Peyer's patch (tissue), 4 donors: ENCODE measurements around the gene TSPYL1. TPM values are rescaled to one million over a fixed set of nuclear protein-coding genes. Genes with fewer than 3 reads are reported as not detected.

Experiments used
- DNase-seq, 3 donors: peaks; one replicate each; pipeline ENCODE4 v3.0.0-alpha.2; 2017 to 2019
- H3K27ac ChIP-seq, 4 donors: fragments of 200-600 bp; sonication (generic); one replicate each; pipeline ENCODE4 v1.5.1; 2016 to 2019
- H3K27me3 ChIP-seq, 2 donors: fragments of 200-600 bp; sonication (generic); one replicate each; pipeline ENCODE4 v1.5.1; 2019
- H3K36me3 ChIP-seq, 3 donors: fragments of 200-600 bp; sonication (generic); one replicate each; pipeline ENCODE4 v1.5.1; 2016 to 2019
- H3K4me1 ChIP-seq, 4 donors: fragments of 200-600 bp; sonication (generic); one replicate each; pipeline ENCODE4 v1.5.1; 2016 to 2019
- H3K4me3 ChIP-seq, 4 donors: fragments of 200-600 bp; sonication (generic); 1 replicate in 3 of 4; 2 replicates in 1 of 4; pipeline ENCODE4 v1.5.1; 2016 to 2019; ENCODE audit warnings: mild to moderate bottlenecking in 1 of 4
- H3K9me3 ChIP-seq, 4 donors: fragments of 200-600 bp; sonication (generic); one replicate each; pipeline ENCODE4 v1.5.1; 2016 to 2019; ENCODE audit warnings: mild to moderate bottlenecking in 1 of 4
- CTCF ChIP-seq, 6 experiments: fragments of 450-650 bp in 4 of 6; fragments of 200-600 bp in 2 of 6; sonication (generic) in 1 of 6; IDR thresholded peaks; one replicate each; pipeline ENCODE4 v1.5.1; 2017 to 2019; ENCODE audit warnings: antibody characterized with exemption in 6 of 6, mild to moderate bottlenecking in 3 of 6, moderate library complexity in 1 of 6
- POLR2A ChIP-seq, 2 donors: fragments of 450-650 bp; IDR thresholded peaks; one replicate each; pipeline ENCODE4 v1.5.1; 2017; ENCODE audit warnings: antibody characterized with exemption in 2 of 2, mild to moderate bottlenecking in 2 of 2, moderate library complexity in 2 of 2
- total RNA-seq, 4 donors: library from RNA; depleted of rRNA; stranded (reverse); fragments of >200 nt; gene quantifications; one replicate each; pipeline ENCODE4 v1.1.0, GENCODE V29; 2016

Gene TSPYL1
- total RNA-seq, 4 donors from 2014 or later = 33.0 to 49.6 (median 42.3) TPM

GRCh38 chr6:116304538-116305097 lies 24.9 kb upstream of the TSPYL1 start:
- Histone ChIP-seq H3K4me1 (no peaks in the 10 kb centered on the region), H3K27me3 (no peaks in the 10 kb centered on the region), H3K9me3 (no peaks in the 10 kb centered on the region), H3K27ac (no peak overlapping the region), H3K4me3 (no peak overlapping the region), H3K36me3 (no peaks in the 10 kb centered on the region)
- no peak for TF ChIP-seq POLR2A (IDR thresholded peaks at IDR 0.05)
- no peak for TF ChIP-seq CTCF (IDR thresholded peaks at IDR 0.05)
- DNase-seq = no peak

- H3K4me3 ChIP-seq = no peak overlapping the region
- no peaks in the 10 kb centered on the region for H3K36me3 ChIP-seq
- H3K27ac ChIP-seq = no peak overlapping the region
- no peaks in the 10 kb centered on the region for H3K4me1 ChIP-seq
- DNase-seq = no peak
- H3K27me3 ChIP-seq = no peaks in the 10 kb centered on the region
- no peak for TF ChIP-seq POLR2A (IDR thresholded peaks at IDR 0.05)
- H3K9me3 ChIP-seq = no peaks in the 10 kb centered on the region
Observed at GRCh38 chr6:116301104-116301503, 21.4 kb upstream of the TSPYL1 start.

- no peaks in the 10 kb centered on the region for H3K36me3 ChIP-seq
- DNase-seq = no peak
- no peak overlapping the region for H3K4me3 ChIP-seq
- no peak for TF ChIP-seq CTCF (IDR thresholded peaks at IDR 0.05)
- no peak for TF ChIP-seq POLR2A (IDR thresholded peaks at IDR 0.05)
- H3K27me3 ChIP-seq = no peaks in the 10 kb centered on the region
- no peaks in the 10 kb centered on the region for H3K9me3 ChIP-seq
- H3K4me1 ChIP-seq = no peaks in the 10 kb centered on the region
- H3K27ac ChIP-seq = no peak overlapping the region
Observed at GRCh38 chr6:116300566-116300965, 20.8 kb upstream of the TSPYL1 start.

- TF ChIP-seq POLR2A (IDR thresholded peaks at IDR 0.05) (no peak), CTCF (IDR thresholded peaks at IDR 0.05) (no peak)
- no peaks in the 10 kb centered on the region for H3K27me3 ChIP-seq
- H3K27ac ChIP-seq = no peak overlapping the region
Observed at GRCh38 chr6:116298973-116299372, 19.2 kb upstream of the TSPYL1 start.

GRCh38 chr6:116298273-116298672 lies 18.5 kb upstream of the TSPYL1 start:
- Histone ChIP-seq H3K27me3 (no peaks in the 10 kb centered on the region), H3K27ac (no peak overlapping the region), H3K4me1 (no peaks in the 10 kb centered on the region), H3K36me3 (no peaks in the 10 kb centered on the region), H3K4me3 (no peak overlapping the region), H3K9me3 (no peaks in the 10 kb centered on the region)
- TF ChIP-seq POLR2A (IDR thresholded peaks at IDR 0.05) (no peak), CTCF (IDR thresholded peaks at IDR 0.05) (no peak)
- DNase-seq = no peak

More at GRCh38 chr6:116298973-116299372, 19.2 kb upstream of the TSPYL1 start:
- DNase-seq = no peak
- Histone ChIP-seq H3K4me3 (no peak overlapping the region), H3K36me3 (no peaks in the 10 kb centered on the region), H3K4me1 (no peaks in the 10 kb centered on the region), H3K9me3 (no peaks in the 10 kb centered on the region)

GRCh38 chr6:116292553-116292952 lies 12.8 kb upstream of the TSPYL1 start:
- Histone ChIP-seq H3K27ac (no peak overlapping the region), H3K4me1 (no peaks in the 10 kb centered on the region), H3K27me3 (peaks cover 0 to 5% of the 10 kb centered on the region in 2 donors), H3K4me3 (no peak overlapping the region), H3K36me3 (no peaks in the 10 kb centered on the region), H3K9me3 (no peaks in the 10 kb centered on the region)
- no peak for TF ChIP-seq POLR2A (IDR thresholded peaks at IDR 0.05)
- TF ChIP-seq CTCF (IDR thresholded peaks at IDR 0.05) = no peak
- no peak for DNase-seq
